Thoracic aorta (tissue), 2 donors: Measurements from ENCODE around the gene BIRC7. TPM values are rescaled to one million over a fixed set of nuclear protein-coding genes. Genes with fewer than 3 reads are reported as not detected.

ENCODE experiments used
- ATAC-seq: fragments of 150-250 bp; one replicate; pipeline ENCODE4 v1.8.0; 2017; ENCODE audit warnings: low read depth; ENCODE audit not compliant: insufficient number of reproducible peaks, low FRiP score
- DNase-seq: peaks from one replicate; pipeline ENCODE4 v3.0.0-alpha.2; 2020; ENCODE audit warnings: low spot score
- H3K27ac ChIP-seq, 2 donors: fragments of 200-600 bp; sonication (generic); 1 replicate in 1 of 2; 2 replicates in 1 of 2; pipeline ENCODE4 v1.5.1; 2016; ENCODE audit warnings: mild to moderate bottlenecking in 2 of 2, moderate library complexity in 2 of 2
- H3K27me3 ChIP-seq: fragments of 200-600 bp; sonication (generic); replicated peaks from 2 replicates; pipeline ENCODE4 v1.6.0; 2016; ENCODE audit warnings: mild to moderate bottlenecking; ENCODE audit not compliant: insufficient read depth
- H3K36me3 ChIP-seq: fragments of 200-600 bp; sonication (generic); one replicate; pipeline ENCODE4 v1.5.1; 2016
- H3K4me1 ChIP-seq, 2 donors: fragments of 200-600 bp; sonication (generic); 1 replicate in 1 of 2; 2 replicates in 1 of 2; pipeline versions ENCODE4 v1.5.1 to v1.6.0; 2016; ENCODE audit warnings: low read depth in 2 of 2, mild to moderate bottlenecking in 1 of 2; ENCODE audit not compliant: control insufficient read depth in 1 of 2
- H3K4me3 ChIP-seq: fragments of 200-600 bp; sonication (generic); 2 replicates; pipeline ENCODE4 v1.5.1; 2016; ENCODE audit warnings: mild to moderate bottlenecking
- H3K9me3 ChIP-seq: fragments of 200-600 bp; sonication (generic); 2 replicates; pipeline ENCODE4 v1.5.1; 2016
- total RNA-seq, 2 donors: library from RNA; depleted of rRNA; stranded (reverse); fragments of >200 nt; gene quantifications; one replicate each; pipeline versions ENCODE4 v1.1.0 to v1.2.3, GENCODE V29; 2016
- TF ChIP-seq, protein P1 (sequence below): fragments of 200-600 bp; sonication (generic); IDR thresholded peaks from one replicate; pipeline ENCODE4 v1.5.1; 2019; ENCODE audit warnings: antibody characterized with exemption

Gene BIRC7, protein sequence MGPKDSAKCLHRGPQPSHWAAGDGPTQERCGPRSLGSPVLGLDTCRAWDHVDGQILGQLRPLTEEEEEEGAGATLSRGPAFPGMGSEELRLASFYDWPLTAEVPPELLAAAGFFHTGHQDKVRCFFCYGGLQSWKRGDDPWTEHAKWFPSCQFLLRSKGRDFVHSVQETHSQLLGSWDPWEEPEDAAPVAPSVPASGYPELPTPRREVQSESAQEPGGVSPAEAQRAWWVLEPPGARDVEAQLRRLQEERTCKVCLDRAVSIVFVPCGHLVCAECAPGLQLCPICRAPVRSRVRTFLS
- not detected for total RNA-seq

DNA sequence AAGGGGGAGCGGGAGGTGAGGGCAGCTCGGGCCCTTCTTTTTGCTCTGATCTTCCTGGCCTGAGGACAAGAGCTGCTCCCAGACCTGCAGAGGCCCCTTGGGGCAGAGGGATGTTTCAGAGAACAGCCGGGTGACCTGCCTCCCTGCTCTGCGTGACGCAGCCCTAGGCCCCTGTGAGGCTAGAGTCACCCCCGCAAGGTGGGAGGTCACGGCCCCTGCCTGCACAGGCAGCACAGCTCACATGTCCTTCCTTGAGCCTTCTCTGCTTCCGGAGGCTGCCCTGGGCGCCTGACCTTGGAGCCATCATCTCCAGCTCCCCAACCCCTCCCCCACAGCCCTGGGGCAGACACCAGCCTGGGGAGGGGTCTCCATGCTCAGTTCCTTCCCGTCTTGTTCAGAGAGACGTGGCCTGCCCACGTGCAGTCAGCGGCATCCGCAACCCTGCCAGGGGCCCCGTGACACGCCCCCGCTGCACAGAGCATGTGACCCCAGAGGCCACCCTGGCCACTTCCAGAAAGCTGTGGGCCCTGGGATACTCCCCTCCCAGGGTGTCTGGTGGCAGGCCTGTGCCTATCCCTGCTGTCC lies at the start of gene BIRC7:
Gene BIRC7 (plus strand): TSS at position 507 of the 585 bp plus-strand sequence. CDS start 192 bp downstream, outside the sequence.
- DNase-seq (no peak), ATAC-seq (no peak)
- no peak within 1 kb of the TSS for H3K4me3 ChIP-seq
- TF ChIP-seq, protein P1, sequence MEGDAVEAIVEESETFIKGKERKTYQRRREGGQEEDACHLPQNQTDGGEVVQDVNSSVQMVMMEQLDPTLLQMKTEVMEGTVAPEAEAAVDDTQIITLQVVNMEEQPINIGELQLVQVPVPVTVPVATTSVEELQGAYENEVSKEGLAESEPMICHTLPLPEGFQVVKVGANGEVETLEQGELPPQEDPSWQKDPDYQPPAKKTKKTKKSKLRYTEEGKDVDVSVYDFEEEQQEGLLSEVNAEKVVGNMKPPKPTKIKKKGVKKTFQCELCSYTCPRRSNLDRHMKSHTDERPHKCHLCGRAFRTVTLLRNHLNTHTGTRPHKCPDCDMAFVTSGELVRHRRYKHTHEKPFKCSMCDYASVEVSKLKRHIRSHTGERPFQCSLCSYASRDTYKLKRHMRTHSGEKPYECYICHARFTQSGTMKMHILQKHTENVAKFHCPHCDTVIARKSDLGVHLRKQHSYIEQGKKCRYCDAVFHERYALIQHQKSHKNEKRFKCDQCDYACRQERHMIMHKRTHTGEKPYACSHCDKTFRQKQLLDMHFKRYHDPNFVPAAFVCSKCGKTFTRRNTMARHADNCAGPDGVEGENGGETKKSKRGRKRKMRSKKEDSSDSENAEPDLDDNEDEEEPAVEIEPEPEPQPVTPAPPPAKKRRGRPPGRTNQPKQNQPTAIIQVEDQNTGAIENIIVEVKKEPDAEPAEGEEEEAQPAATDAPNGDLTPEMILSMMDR, result no peak
- no peaks in the 10 kb centered on the region for H3K36me3 ChIP-seq
- no peaks in the 10 kb centered on the region for H3K4me1 ChIP-seq
- H3K27ac ChIP-seq, result no peak within 1 kb of the TSS
- H3K27me3 ChIP-seq, result no peaks in the 10 kb centered on the region
- H3K9me3 ChIP-seq, result no peaks in the 10 kb centered on the region

DNA sequence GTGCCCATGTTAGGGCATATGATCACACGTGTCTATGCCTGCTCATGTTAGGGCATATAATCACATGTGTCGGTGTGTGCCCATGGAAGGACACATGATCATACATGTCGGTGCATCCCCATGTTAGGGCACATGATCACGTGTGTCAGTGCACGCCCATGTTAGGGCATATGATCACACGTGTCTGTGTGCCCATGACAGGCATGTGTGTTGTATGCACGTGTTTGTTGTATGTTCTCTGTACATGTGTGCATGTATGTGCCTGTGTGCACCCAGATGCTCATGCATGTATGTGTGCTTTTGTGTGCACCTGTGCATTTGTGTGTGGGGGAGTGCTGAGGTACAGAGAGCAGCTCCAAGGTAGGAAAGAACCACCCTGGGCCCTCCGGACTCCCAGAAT lies 49.6 kb upstream of the BIRC7 start:
- ATAC-seq (no peak), DNase-seq (no peak)
- no peaks in the 10 kb centered on the region for H3K36me3 ChIP-seq
- no peaks in the 10 kb centered on the region for H3K4me1 ChIP-seq
- no peaks in the 10 kb centered on the region for H3K9me3 ChIP-seq
- no peak overlapping the region for H3K27ac ChIP-seq
- no peak overlapping the region for H3K4me3 ChIP-seq
- TF ChIP-seq, protein P1, result no peak
- H3K27me3 ChIP-seq, result no peaks in the 10 kb centered on the region

DNA sequence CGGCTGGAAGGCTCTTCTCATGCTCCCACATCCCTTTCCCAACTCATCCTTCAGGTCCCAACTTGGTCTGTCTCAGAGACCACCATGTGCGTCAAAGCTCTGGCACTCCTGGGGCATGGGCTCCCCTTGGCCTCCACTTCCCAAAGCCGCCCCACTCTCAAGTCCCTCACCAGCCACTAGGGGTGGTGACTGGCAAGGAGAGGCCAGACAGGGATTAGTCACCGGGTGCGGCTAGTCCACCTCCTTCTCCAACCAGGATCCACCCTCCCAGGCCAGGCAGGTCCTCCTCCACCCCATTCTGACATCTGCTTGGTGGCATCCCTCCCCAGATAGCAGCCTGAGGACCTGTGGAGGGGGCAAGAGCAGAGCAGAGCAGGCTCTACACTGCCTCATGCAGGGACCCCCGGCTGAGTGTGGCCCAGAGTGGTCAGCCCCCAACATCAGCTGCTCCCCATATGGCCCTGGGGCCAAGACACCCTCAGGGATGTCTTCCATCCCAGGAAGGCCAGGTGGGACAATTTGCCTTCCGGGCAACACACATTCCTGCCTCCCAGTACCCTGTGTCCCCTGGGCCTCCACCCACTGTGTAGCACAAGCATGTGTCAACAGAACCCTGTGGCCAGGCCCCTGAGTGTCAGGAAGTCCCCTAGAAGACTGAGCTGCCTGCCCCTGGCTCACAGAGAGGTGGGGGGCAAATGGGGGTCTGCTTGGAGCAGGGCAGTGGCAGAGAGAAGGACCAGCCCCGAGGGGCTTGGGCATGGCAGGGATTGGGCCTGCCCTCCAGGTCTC lies 49.0 kb upstream of the BIRC7 start:
- TF ChIP-seq, protein P1, result no peak
- no peak overlapping the region for H3K4me3 ChIP-seq
- DNase-seq (no peak), ATAC-seq (no peak)
- no peak overlapping the region for H3K27ac ChIP-seq
- H3K36me3 ChIP-seq, result no peaks in the 10 kb centered on the region
- no peaks in the 10 kb centered on the region for H3K27me3 ChIP-seq
- H3K4me1 ChIP-seq, result no peaks in the 10 kb centered on the region
- no peaks in the 10 kb centered on the region for H3K9me3 ChIP-seq

DNA sequence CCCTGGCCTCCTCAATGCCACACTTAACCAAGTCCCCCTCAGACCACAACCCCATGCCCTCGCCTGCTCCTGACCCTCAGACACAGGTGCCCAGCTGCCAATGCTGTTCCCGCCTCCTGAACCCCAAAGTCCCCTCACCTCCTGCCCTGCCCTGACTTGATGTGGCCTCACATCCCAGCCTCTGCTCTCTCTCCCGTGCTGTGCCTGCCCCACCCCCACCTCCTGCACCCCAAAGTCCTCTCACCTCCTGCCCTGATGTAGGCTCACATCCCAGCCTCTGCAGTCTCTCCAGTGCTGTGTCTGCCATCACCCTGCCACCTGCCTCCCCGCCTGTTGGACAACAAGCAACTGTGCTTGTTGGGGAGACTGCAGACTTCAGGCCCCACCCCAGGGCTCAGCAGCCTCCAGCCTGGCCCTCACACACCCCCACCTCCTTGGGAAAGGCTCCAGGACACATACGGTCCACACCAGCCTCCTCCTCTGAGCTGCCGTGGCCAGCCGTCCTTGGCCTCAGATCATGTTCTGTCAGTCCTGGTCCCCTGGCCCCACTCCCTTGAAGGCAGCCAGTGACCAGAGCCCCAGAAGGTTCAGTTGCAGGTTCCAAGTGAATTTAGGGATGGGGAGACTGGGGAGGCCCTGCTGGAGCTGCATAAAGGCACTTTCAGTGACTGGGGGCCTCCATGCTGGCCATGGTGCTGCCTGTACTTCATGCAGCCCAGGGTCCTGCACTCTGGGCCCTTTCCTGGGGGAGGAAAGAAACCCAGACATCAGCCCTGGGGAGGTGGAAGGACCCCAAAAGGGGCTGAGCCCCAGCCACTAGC lies 48.2 kb upstream of the BIRC7 start:
- Histone ChIP-seq H3K27ac (no peak overlapping the region), H3K4me1 (no peaks in the 10 kb centered on the region), H3K9me3 (no peaks in the 10 kb centered on the region), H3K4me3 (no peak overlapping the region), H3K36me3 (no peaks in the 10 kb centered on the region), H3K27me3 (no peaks in the 10 kb centered on the region)
- DNase-seq (no peak), ATAC-seq (no peak)
- TF ChIP-seq, protein P1, result no peak

DNA sequence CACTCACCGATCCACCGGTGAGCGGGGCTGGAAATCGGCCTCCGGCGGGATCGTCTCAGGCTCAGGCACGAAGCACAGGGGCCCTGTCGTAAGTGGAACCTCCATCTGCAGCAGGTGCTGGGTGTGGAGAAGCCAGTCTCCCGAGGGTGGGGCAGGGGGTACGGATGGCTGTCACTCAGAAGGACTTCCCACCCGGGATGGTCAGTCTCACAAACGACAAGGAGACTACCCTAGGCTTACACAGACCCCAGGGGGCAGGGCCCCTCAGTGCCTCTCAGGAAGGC lies 47.6 kb upstream of the BIRC7 start:
- H3K4me3 ChIP-seq, result no peak overlapping the region
- TF ChIP-seq, protein P1, result no peak
- H3K27ac ChIP-seq, result no peak overlapping the region
- no peaks in the 10 kb centered on the region for H3K27me3 ChIP-seq
- no peak for ATAC-seq
- no peaks in the 10 kb centered on the region for H3K36me3 ChIP-seq
- no peaks in the 10 kb centered on the region for H3K4me1 ChIP-seq
- DNase-seq, result no peak
- H3K9me3 ChIP-seq, result no peaks in the 10 kb centered on the region
